B cell (primary cell): ENCODE measurements around the gene TENT5A. TPM values are rescaled to one million over a fixed set of nuclear protein-coding genes. Genes with fewer than 3 reads are reported as not detected.

ENCODE experiments used
- ATAC-seq: fragments of 200-7000 bp; cut with Tn5 transposase; one replicate; pipeline ENCODE4 v1.10.0; 2021; ENCODE audit warnings: low read depth, mild to moderate bottlenecking, moderate number of reproducible peaks, moderate library complexity
- CTCF ChIA-PET: fragments of 350-600 bp; sonication (Branson Sonifier 250); formaldehyde crosslinking; loops from one replicate; lab custom pipeline; 2021; ENCODE audit warnings: antibody characterized with exemption, inconsistent platforms; lab: Charles Lee
- POLR2A ChIA-PET: fragments of 350-600 bp; sonication (Branson Sonifier 250); formaldehyde crosslinking; loops from one replicate; lab custom pipeline; 2021; ENCODE audit warnings: antibody characterized with exemption; lab: Charles Lee
- DNase-seq: peaks from one replicate; pipeline ENCODE4 v3.0.0; 2013
- H2AFZ ChIP-seq: 2 replicates; pipeline ENCODE4 v1.6.1; 2012; ENCODE audit warnings: mild to moderate bottlenecking, low read depth, low read length; ENCODE audit not compliant: insufficient read depth, poor library complexity, severe bottlenecking
- H3K27ac ChIP-seq, 2 donors: 1 replicate in 1 of 2; 2 replicates in 1 of 2; pipeline ENCODE4 v1.5.1; 2012 to 2013; ENCODE audit warnings: low read length in 2 of 2, mild to moderate bottlenecking in 2 of 2, moderate library complexity in 1 of 2
- H3K27me3 ChIP-seq, 4 experiments: fragments of 200-600 bp in 1 of 4; sonication (generic) in 1 of 4; replicated peaks in 1 of 4; 1 replicate in 2 of 4; 2 replicates in 2 of 4; pipeline versions ENCODE4 v1.6.1 to v1.7.0; 2013 to 2016; ENCODE audit warnings: low read length in 3 of 4, mild to moderate bottlenecking in 2 of 4, mixed read lengths in 1 of 4, moderate library complexity in 1 of 4; ENCODE audit not compliant: insufficient read depth in 4 of 4, control insufficient read depth in 3 of 4; ENCODE audit errors: control extremely low read depth in 1 of 4
- H3K36me3 ChIP-seq, 2 experiments: replicated peaks in 1 of 2; 1 replicate in 1 of 2; 2 replicates in 1 of 2; pipeline versions ENCODE4 v1.6.1 to v1.7.1; 2013; ENCODE audit warnings: low read length in 1 of 2; ENCODE audit not compliant: insufficient read depth in 2 of 2, control insufficient read depth in 1 of 2; ENCODE audit errors: control extremely low read depth in 1 of 2, extremely low read depth in 1 of 2
- H3K4me1 ChIP-seq, 2 donors: fragments of 200-600 bp in 1 of 2; sonication (generic) in 1 of 2; 1 replicate in 1 of 2; 2 replicates in 1 of 2; pipeline versions ENCODE4 v1.5.1 to v1.6.1; 2013 to 2017; ENCODE audit warnings: low read length in 2 of 2; ENCODE audit not compliant: control insufficient read depth in 2 of 2, insufficient read depth in 2 of 2
- H3K4me2 ChIP-seq: replicated peaks from 2 replicates; pipeline ENCODE3; 2012; ENCODE audit warnings: mild to moderate bottlenecking, low read depth, low read length; ENCODE audit not compliant: poor library complexity, severe bottlenecking
- H3K4me3 ChIP-seq, 5 experiments: fragments of 200-600 bp in 1 of 5; sonication (generic) in 1 of 5; 1 replicate in 3 of 5; 2 replicates in 2 of 5; pipeline versions ENCODE4 v1.5.1 to v1.7.0; 2011 to 2016; ENCODE audit warnings: low read length in 4 of 5, mild to moderate bottlenecking in 4 of 5, low read depth in 2 of 5, control low read depth in 1 of 5, moderate library complexity in 1 of 5; ENCODE audit not compliant: insufficient read depth in 1 of 5; ENCODE audit errors: control extremely low read depth in 1 of 5, extremely low read depth in 1 of 5
- H3K79me2 ChIP-seq: fragments of 200-600 bp; sonication (generic); one replicate; pipeline ENCODE4 v1.6.0; 2016; ENCODE audit warnings: low read length; ENCODE audit not compliant: control insufficient read depth, insufficient read depth
- H3K9ac ChIP-seq: fragments of 200-600 bp; sonication (generic); 2 replicates; pipeline ENCODE4 v1.6.1; 2017; ENCODE audit warnings: mild to moderate bottlenecking, low read length, moderate library complexity
- H3K9me3 ChIP-seq, 3 donors: one replicate each; pipeline versions ENCODE4 v1.6.1 to v1.7.1; 2013; ENCODE audit warnings: low read length in 2 of 3; ENCODE audit not compliant: control insufficient read depth in 2 of 3, insufficient read depth in 1 of 3; ENCODE audit errors: control extremely low read depth in 1 of 3
- H4K20me1 ChIP-seq: 2 replicates; pipeline ENCODE4 v1.6.0; 2012; ENCODE audit warnings: mild to moderate bottlenecking, low read length; ENCODE audit not compliant: insufficient read depth, control insufficient read depth, poor library complexity, severe bottlenecking
- H3K27ac Mint-ChIP-seq: one replicate; pipeline ENCODE4 v1.8.0; 2021; ENCODE audit warnings: mixed read lengths
- H3K27me3 Mint-ChIP-seq: one replicate; pipeline ENCODE4 v1.8.0; 2021; ENCODE audit warnings: mixed read lengths
- H3K4me1 Mint-ChIP-seq: one replicate; pipeline ENCODE4 v1.8.0; 2021; ENCODE audit warnings: mixed read lengths
- H3K4me3 Mint-ChIP-seq: one replicate; pipeline ENCODE4 v1.8.0; 2021; ENCODE audit warnings: mixed read lengths
- H3K9me3 Mint-ChIP-seq: one replicate; pipeline ENCODE4 v1.8.0; 2022; ENCODE audit warnings: mixed read lengths; ENCODE audit not compliant: insufficient read depth
- EZH2 ChIP-seq: IDR thresholded peaks from 2 replicates; pipeline ENCODE4 v1.6.1; 2012; ENCODE audit warnings: borderline replicate concordance, low read depth, mild to moderate bottlenecking, moderate library complexity, low read length; ENCODE audit not compliant: insufficient read depth, poor library complexity, severe bottlenecking
- WGBS: methylation state at CpG from one replicate; pipeline ENCODE4 v1.1.5; 2013; ENCODE audit warnings: missing lambda C conversion rate; ENCODE audit not compliant: insufficient coverage; 5-methylcytosine and 5-hydroxymethylcytosine counted together
- intact Hi-C: fragments of 100-400 bp; cut with micrococcal nuclease; formaldehyde crosslinking; loops from one replicate; pipeline ENCODE4 v1.10.0; 2022
- polyA plus RNA-seq: library from polyadenylated mRNA; depleted of rRNA; stranded (reverse); fragments of >200 nt; gene quantifications from 2 replicates; pipeline ENCODE4 v1.2.3, GENCODE V29; 2012
- total RNA-seq, 2 donors: library from RNA; stranded (reverse); fragments of 120-200 nt in 1 of 2; gene quantifications; 1 replicate in 1 of 2; 2 replicates in 1 of 2; pipeline versions ENCODE4 v1.2.3 to v1.2.4, GENCODE V29; 2013 to 2022
- TF ChIP-seq, protein P1 (sequence below): fragments of 200-600 bp; IDR thresholded peaks from one replicate; pipeline ENCODE4 v1.8.0; 2022; ENCODE audit warnings: antibody characterized with exemption, mild to moderate bottlenecking

The TENT5A gene
- total and polyA plus RNA-seq, 2 donors (not counting 1 experiment from before 2014, with no cell fraction given) = 3.9 to 9.4 TPM

DNA sequence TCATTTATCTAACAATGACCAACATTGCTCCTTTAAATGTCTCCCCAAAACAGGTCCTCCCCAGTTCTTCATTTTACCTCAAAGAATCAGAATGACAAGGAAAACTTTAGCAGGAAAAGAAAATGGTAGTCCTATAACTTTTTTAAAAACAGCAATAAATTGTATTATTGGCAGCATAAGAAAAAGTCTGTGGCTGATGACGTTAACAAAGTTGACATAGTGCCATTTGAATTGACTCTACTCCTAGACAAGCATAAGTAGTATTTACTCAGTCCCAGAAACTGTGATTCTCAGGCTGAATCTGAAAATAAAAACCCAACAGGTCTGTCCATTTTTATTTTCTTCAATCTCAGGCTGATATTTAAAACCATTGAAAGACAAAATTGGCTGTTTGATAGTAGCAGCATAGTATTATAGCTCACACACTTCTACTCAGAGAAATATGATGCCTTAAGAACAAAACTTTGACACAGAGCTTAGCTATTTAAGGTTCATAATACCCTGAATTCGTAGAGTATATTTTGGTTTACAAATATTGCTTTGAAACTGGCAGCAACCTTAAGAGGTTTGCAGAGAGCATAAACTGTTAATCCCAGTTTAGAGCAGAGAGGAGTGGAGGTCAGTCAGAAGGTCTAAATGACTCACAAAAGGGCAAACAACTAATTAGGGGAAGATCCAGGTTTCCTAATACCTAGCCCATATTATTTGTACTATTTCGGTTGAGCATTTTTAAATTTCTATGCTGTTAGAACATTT is 35.0 kb upstream of the TENT5A start:
- no peaks in the 10 kb centered on the region for H3K9me3 ChIP-seq
- CTCF ChIA-PET = no interaction called here
- intact Hi-C loops = no loop called here
- H2AFZ ChIP-seq = no peak overlapping the region
- no peaks in the 10 kb centered on the region for H3K27me3 ChIP-seq
- DNase-seq (no peak), ATAC-seq (no peak)
- H3K79me2 ChIP-seq = no peaks in the 10 kb centered on the region
- no peaks in the 10 kb centered on the region for H4K20me1 ChIP-seq
- H3K36me3 ChIP-seq = no peaks in the 10 kb centered on the region
- WGBS = no CpG with 5 or more reads among the region's 3 CpGs
- H3K4me1 Mint-ChIP-seq = no peaks in the 10 kb centered on the region
- POLR2A ChIA-PET = no interaction called here
- no peaks in the 10 kb centered on the region for H3K4me1 ChIP-seq
- no peak overlapping the region for H3K4me3 Mint-ChIP-seq
- H3K4me3 ChIP-seq = no peak overlapping the region
- H3K9me3 Mint-ChIP-seq = peaks cover 3% of the 10 kb centered on the region
- H3K27ac Mint-ChIP-seq = no peak overlapping the region
- H3K4me2 ChIP-seq = no peak overlapping the region
- H3K27me3 Mint-ChIP-seq = peaks cover 5% of the 10 kb centered on the region
- no peak overlapping the region for H3K27ac ChIP-seq
- H3K9ac ChIP-seq = no peak overlapping the region
- no peak for TF ChIP-seq EZH2
- TF ChIP-seq, protein P1, sequence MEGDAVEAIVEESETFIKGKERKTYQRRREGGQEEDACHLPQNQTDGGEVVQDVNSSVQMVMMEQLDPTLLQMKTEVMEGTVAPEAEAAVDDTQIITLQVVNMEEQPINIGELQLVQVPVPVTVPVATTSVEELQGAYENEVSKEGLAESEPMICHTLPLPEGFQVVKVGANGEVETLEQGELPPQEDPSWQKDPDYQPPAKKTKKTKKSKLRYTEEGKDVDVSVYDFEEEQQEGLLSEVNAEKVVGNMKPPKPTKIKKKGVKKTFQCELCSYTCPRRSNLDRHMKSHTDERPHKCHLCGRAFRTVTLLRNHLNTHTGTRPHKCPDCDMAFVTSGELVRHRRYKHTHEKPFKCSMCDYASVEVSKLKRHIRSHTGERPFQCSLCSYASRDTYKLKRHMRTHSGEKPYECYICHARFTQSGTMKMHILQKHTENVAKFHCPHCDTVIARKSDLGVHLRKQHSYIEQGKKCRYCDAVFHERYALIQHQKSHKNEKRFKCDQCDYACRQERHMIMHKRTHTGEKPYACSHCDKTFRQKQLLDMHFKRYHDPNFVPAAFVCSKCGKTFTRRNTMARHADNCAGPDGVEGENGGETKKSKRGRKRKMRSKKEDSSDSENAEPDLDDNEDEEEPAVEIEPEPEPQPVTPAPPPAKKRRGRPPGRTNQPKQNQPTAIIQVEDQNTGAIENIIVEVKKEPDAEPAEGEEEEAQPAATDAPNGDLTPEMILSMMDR = no peak

DNA sequence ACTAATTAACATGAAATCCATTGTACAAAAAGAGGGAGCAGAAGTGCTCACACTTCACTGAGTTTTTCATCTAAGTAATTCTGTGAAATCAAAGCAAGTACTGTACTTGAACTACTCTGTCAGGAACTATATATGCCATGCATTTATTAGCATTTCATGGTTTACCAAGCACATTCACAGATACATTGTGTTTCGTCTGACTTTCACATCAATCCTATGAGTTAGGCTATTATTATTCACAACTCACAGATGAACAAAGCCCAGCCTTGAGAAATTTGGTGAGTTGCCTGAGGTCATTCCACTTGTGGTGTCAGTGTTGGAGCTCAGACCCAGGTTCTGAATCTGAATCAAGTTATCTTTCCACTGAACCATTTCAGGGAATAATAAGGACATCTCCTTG is 33.7 kb upstream of the TENT5A start:
- no peak overlapping the region for H3K27ac ChIP-seq
- H3K36me3 ChIP-seq = no peaks in the 10 kb centered on the region
- peaks cover 10% of the 10 kb centered on the region for H3K27me3 Mint-ChIP-seq
- H3K27me3 ChIP-seq = no peaks in the 10 kb centered on the region
- POLR2A ChIA-PET = no interaction called here
- no peak overlapping the region for H3K4me3 Mint-ChIP-seq
- CTCF ChIA-PET = no interaction called here
- H3K4me2 ChIP-seq = no peak overlapping the region
- peaks cover 0 to 1% (median 0%) of the 10 kb centered on the region in 3 donors for H3K9me3 ChIP-seq
- no peak overlapping the region for H3K27ac Mint-ChIP-seq
- no peak overlapping the region for H2AFZ ChIP-seq
- no peak overlapping the region for H3K4me3 ChIP-seq
- no peaks in the 10 kb centered on the region for H3K4me1 ChIP-seq
- H3K9ac ChIP-seq = no peak overlapping the region
- H3K4me1 Mint-ChIP-seq = no peaks in the 10 kb centered on the region
- intact Hi-C loops = no loop called here
- H3K9me3 Mint-ChIP-seq = peaks cover 3% of the 10 kb centered on the region
- TF ChIP-seq, protein P1 = no peak
- TF ChIP-seq EZH2 = no peak
- WGBS = no CpG with 5 or more reads among the region's 1 CpG
- DNase-seq (no peak), ATAC-seq (no peak)
- H4K20me1 ChIP-seq = no peaks in the 10 kb centered on the region
- no peaks in the 10 kb centered on the region for H3K79me2 ChIP-seq
